Memory B cell (primary cell): ENCODE data around the gene GLI2.

Experiments
- ATAC-seq: fragments of 150-1000 bp; cut with Tn5 transposase; 2 replicates; pipeline ENCODE4 v1.10.0; 2021; ENCODE audit warnings: low read depth, mild to moderate bottlenecking, moderate library complexity
- DNase-seq, 2 donors: peaks; one replicate each; pipeline ENCODE4 v3.0.0; 2022; ENCODE audit warnings: low spot score in 2 of 2
- H3K27ac Mint-ChIP-seq: one replicate; pipeline ENCODE4 v1.8.0; 2022; ENCODE audit warnings: mild to moderate bottlenecking, moderate library complexity, mixed read lengths
- H3K27me3 Mint-ChIP-seq: one replicate; pipeline ENCODE4 v1.8.0; 2022; ENCODE audit warnings: mixed read lengths
- H3K36me3 Mint-ChIP-seq: one replicate; pipeline ENCODE4 v1.8.0; 2022; ENCODE audit warnings: mild to moderate bottlenecking, mixed read lengths
- H3K4me1 Mint-ChIP-seq: one replicate; pipeline ENCODE4 v1.8.0; 2022; ENCODE audit warnings: mixed read lengths
- H3K4me3 Mint-ChIP-seq: one replicate; pipeline ENCODE4 v1.8.0; 2022; ENCODE audit warnings: mild to moderate bottlenecking, moderate library complexity, mixed read lengths
- H3K9me3 Mint-ChIP-seq: one replicate; pipeline ENCODE4 v1.8.0; 2022; ENCODE audit warnings: mixed read lengths

Gene GLI2

DNA sequence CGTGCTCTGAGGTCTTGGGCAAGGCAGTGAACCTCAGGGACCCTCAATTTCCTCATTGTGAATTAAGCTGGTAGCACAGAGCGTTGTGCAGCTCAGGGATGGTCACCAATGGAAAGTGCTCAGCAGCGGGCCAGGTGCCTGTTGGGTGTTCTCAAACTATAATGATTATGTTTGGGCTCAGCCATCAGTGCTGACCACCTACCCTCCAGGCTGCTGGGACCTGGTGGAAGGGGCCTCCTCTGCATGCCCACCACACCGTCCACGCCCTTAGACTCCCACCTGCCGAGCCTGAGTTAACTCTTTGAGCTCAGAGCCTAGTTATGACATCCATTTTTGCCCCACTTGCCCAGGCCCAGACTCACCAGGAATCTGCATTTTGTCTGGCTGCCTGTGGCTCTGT, 35.0 kb downstream of the GLI2 start:
- ATAC-seq (no peak), DNase-seq (no peak)
- H3K36me3 Mint-ChIP-seq = no peaks in the 10 kb centered on the region
- no peaks in the 10 kb centered on the region for H3K9me3 Mint-ChIP-seq
- peaks cover 3% of the 10 kb centered on the region for H3K27me3 Mint-ChIP-seq
- no peak overlapping the region for H3K4me3 Mint-ChIP-seq
- no peak overlapping the region for H3K27ac Mint-ChIP-seq
- no peaks in the 10 kb centered on the region for H3K4me1 Mint-ChIP-seq

- no peaks in the 10 kb centered on the region for H3K36me3 Mint-ChIP-seq
- H3K4me3 Mint-ChIP-seq = no peak overlapping the region
Measured at GRCh38 chr2:120771111-120771780, 35.6 kb downstream of the GLI2 start.

DNA sequence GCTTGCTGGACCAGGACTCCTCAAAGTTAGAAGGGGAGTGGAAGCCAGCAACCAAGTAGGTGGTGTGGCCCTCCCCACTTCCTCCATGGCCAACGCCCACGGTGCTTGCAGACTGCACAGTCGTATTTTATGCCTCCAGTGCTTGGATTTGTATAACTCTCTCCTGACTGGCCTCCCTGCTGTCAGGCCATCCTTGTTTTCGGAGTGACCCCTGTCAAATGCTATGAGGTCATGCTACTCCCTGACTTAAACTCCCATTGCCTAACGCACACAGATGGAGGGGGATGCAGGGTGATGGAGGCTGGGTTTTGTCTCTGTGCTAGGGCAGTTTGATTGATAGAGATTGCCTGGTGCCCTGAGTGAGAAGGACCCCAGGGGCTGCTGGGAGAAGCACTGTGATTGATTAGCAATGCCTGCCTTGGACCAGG, 36.1 kb downstream of the GLI2 start:
- H3K27me3 Mint-ChIP-seq = peaks cover 3% of the 10 kb centered on the region
- H3K36me3 Mint-ChIP-seq = no peaks in the 10 kb centered on the region

More at GRCh38 chr2:120771111-120771780, 35.6 kb downstream of the GLI2 start:
- Mint-ChIP-seq H3K27me3 (peaks cover 3% of the 10 kb centered on the region), H3K9me3 (no peaks in the 10 kb centered on the region), H3K4me1 (no peaks in the 10 kb centered on the region), H3K27ac (no peak overlapping the region)
- ATAC-seq = no peak
- DNase-seq = no peak

DNA sequence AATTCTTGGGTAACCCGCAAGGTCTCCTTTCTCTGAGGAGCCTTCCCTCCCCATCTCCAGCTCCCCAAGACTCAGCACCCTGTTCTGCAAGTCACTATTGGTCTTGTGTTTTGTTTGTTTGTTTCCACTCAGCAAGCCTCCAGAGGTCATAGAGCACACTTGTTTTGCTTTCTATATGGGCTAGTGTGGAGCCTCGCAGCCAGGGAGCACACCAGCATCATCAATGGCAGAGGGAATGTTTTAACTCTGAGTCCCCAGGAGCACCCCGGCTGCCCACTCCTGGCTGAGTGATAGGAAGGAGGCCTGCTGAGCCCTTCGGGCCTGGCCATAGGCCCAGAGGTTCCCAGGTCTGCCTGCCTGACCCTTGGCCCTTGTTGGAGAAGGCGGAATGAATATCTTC, 36.6 kb downstream of the GLI2 start:
- Mint-ChIP-seq H3K4me3 (no peak overlapping the region), H3K27ac (no peak overlapping the region), H3K36me3 (no peaks in the 10 kb centered on the region), H3K4me1 (no peaks in the 10 kb centered on the region), H3K27me3 (peaks cover 3% of the 10 kb centered on the region), H3K9me3 (no peaks in the 10 kb centered on the region)
- ATAC-seq (no peak), DNase-seq (no peak)

More for the DNA sequence above, 36.1 kb downstream of the GLI2 start:
- H3K4me1 Mint-ChIP-seq = no peaks in the 10 kb centered on the region
- no peak overlapping the region for H3K27ac Mint-ChIP-seq
- DNase-seq (no peak), ATAC-seq (no peak)
- H3K9me3 Mint-ChIP-seq = no peaks in the 10 kb centered on the region
- no peak overlapping the region for H3K4me3 Mint-ChIP-seq

DNA sequence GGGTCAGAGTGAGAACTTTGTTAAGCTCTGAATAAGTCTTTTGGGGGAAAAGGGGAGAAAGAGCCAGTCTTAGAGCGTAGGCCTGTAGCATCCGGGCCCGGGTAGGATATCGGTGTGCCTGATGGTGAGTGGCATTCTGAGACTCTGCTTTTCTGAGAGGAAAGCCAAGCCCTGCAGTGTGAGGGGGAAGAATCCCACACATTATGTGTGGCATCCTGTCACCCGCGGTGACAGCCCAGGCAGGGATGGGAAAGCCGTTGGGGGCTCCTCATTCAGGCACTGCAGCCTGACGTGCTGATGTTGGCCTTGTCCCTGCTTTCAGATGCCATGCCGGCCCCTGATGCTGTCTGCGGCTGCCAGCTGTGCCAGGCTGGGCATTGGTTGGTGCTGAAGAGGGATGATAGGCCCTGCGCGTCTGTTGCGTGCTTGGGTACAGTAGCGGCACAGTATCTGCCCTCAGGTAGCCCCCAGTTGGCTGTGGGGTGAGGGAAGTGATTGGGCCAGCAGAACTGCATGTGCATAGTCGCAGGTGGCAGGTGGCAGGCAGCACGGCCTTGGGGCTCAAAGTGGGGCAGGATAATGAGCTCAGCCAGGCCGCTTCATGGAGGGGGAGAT, 37.6 kb downstream of the GLI2 start:
- H3K4me3 Mint-ChIP-seq = no peak overlapping the region
- no peaks in the 10 kb centered on the region for H3K4me1 Mint-ChIP-seq
- H3K9me3 Mint-ChIP-seq = no peaks in the 10 kb centered on the region
- H3K27ac Mint-ChIP-seq = no peak overlapping the region
- DNase-seq = no peak
- H3K27me3 Mint-ChIP-seq = peaks cover 3% of the 10 kb centered on the region
- ATAC-seq = no peak
- H3K36me3 Mint-ChIP-seq = no peaks in the 10 kb centered on the region

GRCh38 chr2:120774557-120775160, 39.0 kb downstream of the GLI2 start:
- ATAC-seq (no peak), DNase-seq (no peak)
- no peak overlapping the region for H3K27ac Mint-ChIP-seq
- H3K4me3 Mint-ChIP-seq = no peak overlapping the region
- peaks cover 2% of the 10 kb centered on the region for H3K27me3 Mint-ChIP-seq
- H3K9me3 Mint-ChIP-seq = no peaks in the 10 kb centered on the region
- no peaks in the 10 kb centered on the region for H3K36me3 Mint-ChIP-seq
- no peaks in the 10 kb centered on the region for H3K4me1 Mint-ChIP-seq

DNA sequence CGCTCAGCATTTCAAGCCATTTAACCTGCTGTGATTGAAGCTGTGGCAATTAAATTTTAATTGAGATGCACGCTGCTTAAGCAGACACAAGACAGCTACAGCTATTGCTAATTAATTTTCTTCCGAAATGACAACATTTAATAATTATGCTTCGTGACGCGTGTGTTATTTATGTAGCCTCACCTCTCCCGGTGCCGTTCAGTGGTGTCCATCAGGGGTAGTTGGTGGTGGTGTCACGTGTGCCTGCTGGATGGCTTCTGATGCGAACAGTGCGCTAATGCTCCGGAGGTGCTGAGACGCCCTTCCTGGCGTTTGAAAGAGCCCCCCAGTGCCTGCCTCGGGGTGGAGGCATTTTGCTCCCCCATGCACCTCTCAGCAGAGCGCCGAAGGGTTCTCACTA, 39.5 kb downstream of the GLI2 start:
- H3K27me3 Mint-ChIP-seq = peaks cover 2% of the 10 kb centered on the region
- no peak for DNase-seq
- ATAC-seq = no peak
- no peaks in the 10 kb centered on the region for H3K9me3 Mint-ChIP-seq
- no peaks in the 10 kb centered on the region for H3K36me3 Mint-ChIP-seq
- no peaks in the 10 kb centered on the region for H3K4me1 Mint-ChIP-seq
- H3K4me3 Mint-ChIP-seq = no peak overlapping the region
- H3K27ac Mint-ChIP-seq = no peak overlapping the region

DNA sequence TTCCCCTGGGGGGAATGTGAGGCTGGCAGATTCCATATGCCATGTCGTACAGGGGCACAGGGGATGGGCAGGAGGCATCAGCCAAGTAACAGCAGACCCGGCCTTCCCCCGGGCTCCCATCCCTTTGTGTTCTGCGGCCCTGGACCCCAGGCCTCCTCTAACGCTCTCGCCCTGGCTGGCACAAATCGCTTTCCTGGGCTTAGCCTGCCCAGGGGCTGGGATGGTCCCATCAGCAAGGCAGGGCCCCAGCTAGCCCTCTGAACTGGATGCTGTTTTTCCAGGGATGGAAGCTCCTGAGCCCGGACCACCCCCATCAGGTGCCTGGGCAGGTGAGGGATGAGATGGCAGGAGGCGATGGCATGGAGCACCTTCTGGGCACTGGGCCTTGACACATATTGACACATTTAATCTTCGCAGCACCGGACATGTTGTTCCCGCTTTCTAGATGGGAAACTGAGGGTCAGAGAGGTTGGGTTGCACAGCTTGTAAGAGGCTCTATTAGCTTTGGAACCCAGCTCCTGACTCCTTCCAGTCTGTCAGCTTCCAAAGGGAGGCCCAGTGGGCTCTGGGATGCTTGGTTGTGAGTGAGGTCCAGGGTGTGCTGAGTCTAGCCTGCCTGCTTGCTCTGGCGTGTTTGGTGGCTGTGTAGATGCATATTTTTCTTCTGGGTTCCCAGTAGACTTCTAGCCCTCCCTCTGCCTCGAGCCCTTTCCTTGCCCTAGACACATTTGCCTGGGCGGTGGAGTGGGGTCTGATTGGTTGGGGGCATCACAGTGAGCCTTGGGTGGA, 40.3 kb downstream of the GLI2 start:
- Mint-ChIP-seq H3K4me3 (no peak overlapping the region), H3K36me3 (no peaks in the 10 kb centered on the region), H3K27ac (no peak overlapping the region), H3K9me3 (no peaks in the 10 kb centered on the region), H3K4me1 (no peaks in the 10 kb centered on the region), H3K27me3 (peaks cover 2% of the 10 kb centered on the region)
- DNase-seq = no peak
- no peak for ATAC-seq

- H3K27ac Mint-ChIP-seq = no peak overlapping the region
- no peaks in the 10 kb centered on the region for H3K9me3 Mint-ChIP-seq
- DNase-seq = no peak
- peaks cover 2% of the 10 kb centered on the region for H3K27me3 Mint-ChIP-seq
- H3K4me3 Mint-ChIP-seq = no peak overlapping the region
- no peaks in the 10 kb centered on the region for H3K4me1 Mint-ChIP-seq
- H3K36me3 Mint-ChIP-seq = no peaks in the 10 kb centered on the region
- ATAC-seq = no peak
Measured at GRCh38 chr2:120776649-120777048, 41.0 kb downstream of the GLI2 start.

DNA sequence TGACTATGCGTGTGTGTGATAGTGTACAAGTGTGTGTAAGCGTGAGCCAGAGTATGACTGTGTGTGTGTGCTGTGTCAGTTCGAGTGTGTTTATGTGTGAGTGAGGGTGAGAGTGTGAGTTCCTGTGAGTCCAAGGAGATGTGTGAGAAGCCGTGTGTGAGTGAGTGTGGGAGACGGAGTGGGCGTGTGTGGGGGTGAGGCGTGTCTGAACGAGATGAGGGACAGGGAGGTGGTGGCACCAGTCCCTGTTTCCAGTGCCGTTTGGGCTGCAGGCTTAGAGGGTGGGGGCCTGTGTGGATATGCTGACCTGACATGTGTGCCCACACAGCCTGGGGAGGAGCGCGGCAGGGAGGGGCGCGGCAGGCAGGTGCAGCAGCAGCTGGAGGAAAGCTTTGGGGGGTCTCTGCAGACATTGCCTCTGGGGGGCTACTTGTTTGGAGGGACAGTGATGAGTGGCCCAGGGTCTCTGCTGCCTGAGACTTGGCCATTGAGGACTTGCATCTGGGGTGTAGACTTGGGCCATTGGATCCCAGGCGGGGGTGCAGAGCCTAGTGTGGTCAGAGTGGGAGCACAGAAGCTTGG, 41.6 kb downstream of the GLI2 start:
- no peaks in the 10 kb centered on the region for H3K9me3 Mint-ChIP-seq
- no peak overlapping the region for H3K4me3 Mint-ChIP-seq
- peaks cover 2% of the 10 kb centered on the region for H3K27me3 Mint-ChIP-seq
- H3K4me1 Mint-ChIP-seq = no peaks in the 10 kb centered on the region
- ATAC-seq (no peak), DNase-seq (no peak)
- H3K36me3 Mint-ChIP-seq = no peaks in the 10 kb centered on the region
- H3K27ac Mint-ChIP-seq = no peak overlapping the region

DNA sequence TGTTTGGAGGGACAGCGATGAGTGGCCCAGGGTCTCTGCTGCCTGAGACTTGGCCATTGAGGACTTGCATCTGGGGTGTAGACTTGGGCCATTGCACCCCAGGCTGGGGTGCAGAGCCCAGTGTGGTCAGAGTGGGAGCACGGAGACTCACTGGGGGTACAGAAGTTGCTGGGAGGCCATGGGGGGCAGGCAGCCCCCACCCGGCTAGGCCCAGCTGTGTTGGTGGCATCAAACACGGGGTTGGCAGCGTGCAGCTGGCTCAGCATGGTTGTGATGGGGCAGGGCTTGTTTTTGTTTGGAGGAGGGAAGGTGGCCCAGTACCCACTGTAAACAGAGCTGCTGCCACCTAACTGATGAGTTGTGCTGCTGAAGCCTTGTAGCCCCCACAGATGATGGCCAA, 42.1 kb downstream of the GLI2 start:
- Mint-ChIP-seq H3K27ac (no peak overlapping the region), H3K4me1 (no peaks in the 10 kb centered on the region), H3K27me3 (peaks cover 2% of the 10 kb centered on the region), H3K9me3 (no peaks in the 10 kb centered on the region), H3K4me3 (no peak overlapping the region), H3K36me3 (no peaks in the 10 kb centered on the region)
- ATAC-seq (no peak), DNase-seq (no peak)

GRCh38 chr2:120778244-120778643, 42.6 kb downstream of the GLI2 start:
- H3K27ac Mint-ChIP-seq = no peak overlapping the region
- no peak overlapping the region for H3K4me3 Mint-ChIP-seq
- peaks cover 2% of the 10 kb centered on the region for H3K27me3 Mint-ChIP-seq
- no peaks in the 10 kb centered on the region for H3K9me3 Mint-ChIP-seq
- no peaks in the 10 kb centered on the region for H3K36me3 Mint-ChIP-seq
- ATAC-seq = no peak
- H3K4me1 Mint-ChIP-seq = no peaks in the 10 kb centered on the region
- DNase-seq = no peak

DNA sequence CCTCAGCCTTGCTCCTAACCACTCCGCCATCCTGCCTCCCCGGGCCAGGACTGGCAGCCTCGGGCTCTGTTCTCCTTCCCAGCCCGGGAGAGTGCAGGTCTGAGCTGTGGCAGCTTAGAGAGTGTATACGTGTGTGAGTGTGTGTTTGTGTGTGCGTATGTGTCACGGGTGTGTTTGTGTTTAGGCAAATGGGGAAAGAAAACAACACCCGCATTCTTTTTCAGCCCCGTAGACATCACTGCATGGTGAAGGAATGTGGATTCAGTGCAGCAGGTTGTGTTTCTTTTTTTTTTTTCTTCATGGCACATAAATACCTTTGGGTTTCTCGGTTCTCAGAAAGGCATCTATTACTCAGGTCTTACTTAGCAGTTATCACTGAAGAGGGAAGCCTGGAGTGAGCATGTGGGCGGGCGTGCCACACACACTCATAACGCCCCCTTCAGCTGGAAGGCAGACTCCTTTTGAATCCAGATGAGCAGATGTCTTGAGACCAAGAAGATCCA, 44.2 kb downstream of the GLI2 start:
- no peaks in the 10 kb centered on the region for H3K4me1 Mint-ChIP-seq
- no peak for ATAC-seq
- no peaks in the 10 kb centered on the region for H3K36me3 Mint-ChIP-seq
- H3K4me3 Mint-ChIP-seq = no peak overlapping the region
- H3K27me3 Mint-ChIP-seq = peaks cover 2% of the 10 kb centered on the region
- H3K27ac Mint-ChIP-seq = no peak overlapping the region
- no peaks in the 10 kb centered on the region for H3K9me3 Mint-ChIP-seq
- no peak for DNase-seq

DNA sequence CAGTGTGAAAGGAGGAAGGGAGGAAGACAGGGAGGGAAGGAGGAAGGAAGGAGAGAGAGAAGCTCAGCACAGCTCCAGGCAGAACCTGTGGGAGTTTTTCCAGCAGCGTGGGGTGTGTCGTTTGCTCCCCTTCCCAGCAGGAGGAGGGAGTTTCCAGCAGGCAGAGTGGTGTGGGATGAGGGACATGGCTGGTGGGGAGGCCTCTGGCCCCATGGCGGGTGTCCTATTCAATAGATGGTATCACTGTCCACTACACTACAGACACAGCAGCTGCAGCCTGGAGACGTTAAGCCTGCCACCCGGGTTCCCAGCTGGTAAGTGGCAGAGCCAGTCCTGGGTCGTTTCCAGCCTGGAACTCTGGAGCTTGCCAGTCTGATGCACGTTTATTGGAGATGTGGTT, 44.7 kb downstream of the GLI2 start:
- no peak overlapping the region for H3K27ac Mint-ChIP-seq
- no peak overlapping the region for H3K4me3 Mint-ChIP-seq
- no peaks in the 10 kb centered on the region for H3K27me3 Mint-ChIP-seq
- no peaks in the 10 kb centered on the region for H3K36me3 Mint-ChIP-seq
- DNase-seq (no peak), ATAC-seq (no peak)
- no peaks in the 10 kb centered on the region for H3K9me3 Mint-ChIP-seq
- no peaks in the 10 kb centered on the region for H3K4me1 Mint-ChIP-seq
